A549 (cell line): Measurements from ENCODE around the gene DYSF. TPM values are rescaled to one million over a fixed set of nuclear protein-coding genes. Genes with fewer than 3 reads are reported as not detected.

Experiments
- ATAC-seq, 2 experiments: fragments of 200-7000 bp in 1 of 2; fragments of >200 bp in 1 of 2; cut with Nextera tagmentation in 1 of 2; cut with Tn5 transposase in 1 of 2; 3 replicates each; pipeline versions ENCODE4 v1.8.0 to v1.9.1; 2018 to 2020; ENCODE audit warnings: mild to moderate bottlenecking in 1 of 2, moderate library complexity in 1 of 2
- CTCF ChIA-PET: fragments of 300-600 bp; sonication (Branson Sonifier 250); formaldehyde crosslinking; extraction: SDS; loops from one replicate; lab custom pipeline; 2021; ENCODE audit warnings: antibody characterized with exemption, inconsistent platforms; lab: Yijun Ruan, JAX
- POLR2A ChIA-PET: fragments of 350-600 bp; formaldehyde crosslinking; extraction: SDS; loops from one replicate; lab custom pipeline; 2021; ENCODE audit warnings: antibody characterized with exemption, inconsistent platforms; lab: Yijun Ruan, JAX
- DNase-seq, 2 experiments: peaks; one replicate each; pipeline versions ENCODE4 v3.0.0 to v3.0.0-alpha.2; 2011 to 2016; ENCODE audit warnings: low read depth in 1 of 2, low spot score in 1 of 2
- FAIRE-seq: peaks from 2 replicates; lab custom pipeline; 2011; peaks lifted over from hg19 to GRCh38; lab: Jason Lieb, UNC
- H3K27ac ChIP-seq, 2 experiments: fragments of >200 bp; sonication (Bioruptor Twin); formaldehyde crosslinking; 3 replicates each; pipeline ENCODE4 v1.5.1; 2016 to 2017
- H3K4me1 ChIP-seq: fragments of >200 bp; sonication (Bioruptor Twin); formaldehyde crosslinking; 3 replicates; pipeline ENCODE4 v1.6.1; 2016
- H3K4me2 ChIP-seq: fragments of >200 bp; sonication (Bioruptor Twin); formaldehyde crosslinking; 3 replicates; pipeline ENCODE4 v1.6.1; 2016
- H3K4me3 ChIP-seq: fragments of >200 bp; sonication (Bioruptor Twin); formaldehyde crosslinking; 3 replicates; pipeline ENCODE4 v1.5.1; 2016
- H3K9me3 ChIP-seq: fragments of >200 bp; sonication (Bioruptor Twin); formaldehyde crosslinking; 3 replicates; pipeline ENCODE4 v1.6.1; 2016
- BHLHE40 ChIP-seq: IDR thresholded peaks from 2 replicates; pipeline ENCODE4 v1.6.1; 2012; ENCODE audit warnings: low read depth, low read length, inconsistent platforms
- CBX2 ChIP-seq: fragments of 200-600 bp; sonication (generic); IDR thresholded peaks from 2 replicates; pipeline ENCODE4 v1.6.1; 2016; ENCODE audit warnings: low read depth, mild to moderate bottlenecking, borderline replicate concordance
- CEBPB ChIP-seq, 2 experiments: fragments of >200 bp in 1 of 2; sonication (Bioruptor Twin) in 1 of 2; formaldehyde crosslinking in 1 of 2; IDR thresholded peaks; 2 replicates each; pipeline ENCODE4 v1.6.1; 2012 to 2016
- CHD2 ChIP-seq: fragments of 150-350 bp; IDR thresholded peaks from 2 replicates; pipeline ENCODE4 v1.6.1; 2014; ENCODE audit warnings: low read length; ENCODE audit not compliant: partially characterized antibody
- FOSL2 ChIP-seq, 2 experiments: fragments of 450-650 bp in 1 of 2; fragments of >200 bp in 1 of 2; sonication (Bioruptor Twin) in 1 of 2; formaldehyde crosslinking; IDR thresholded peaks; 2 replicates each; pipeline versions ENCODE4 v1.5.0 to v1.6.1; 2016 to 2020; ENCODE audit warnings: mild to moderate bottlenecking in 1 of 2, moderate library complexity in 1 of 2
- FOXS1 ChIP-seq: fragments of 250-450 bp; sonication (Bioruptor Pico); IDR thresholded peaks from 2 replicates; pipeline ENCODE4 v1.5.0; 2020; ENCODE audit warnings: mild to moderate bottlenecking, moderate library complexity
- HOXA7 ChIP-seq: fragments of 250-450 bp; sonication (Bioruptor Pico); IDR thresholded peaks from 2 replicates; pipeline ENCODE4 v1.5.0; 2020; ENCODE audit warnings: mild to moderate bottlenecking, moderate library complexity
- JUN ChIP-seq, 2 experiments: fragments of >200 bp; sonication (Bioruptor Twin); formaldehyde crosslinking; IDR thresholded peaks; 2 replicates in 1 of 2; 3 replicates in 1 of 2; pipeline ENCODE4 v1.6.1; 2016 to 2017
- JUNB ChIP-seq: fragments of >200 bp; sonication (Bioruptor Twin); formaldehyde crosslinking; IDR thresholded peaks from 2 replicates; pipeline ENCODE4 v1.6.1; 2016
- NR3C1 ChIP-seq: fragments of >200 bp; sonication (Bioruptor Twin); formaldehyde crosslinking; IDR thresholded peaks from 3 replicates; pipeline ENCODE4 v1.6.1; 2017
- POLR2A ChIP-seq: IDR thresholded peaks from 2 replicates; pipeline ENCODE4 v1.6.1; 2012; ENCODE audit warnings: mild to moderate bottlenecking, low read length
- POLR2AphosphoS2 ChIP-seq: conservative IDR thresholded peaks from 2 replicates; pipeline ENCODE4 v1.6.1; 2012; ENCODE audit warnings: low read length, improper control_type of control experiment, inconsistent platforms
- RARB ChIP-seq: fragments of 250-450 bp; sonication (Bioruptor Pico); IDR thresholded peaks from 2 replicates; pipeline ENCODE4 v1.8.0; 2021; ENCODE audit warnings: mild to moderate bottlenecking, moderate library complexity
- RFX5 ChIP-seq: fragments of 450-650 bp; IDR thresholded peaks from 2 replicates; pipeline ENCODE4 v1.7.1; 2014; ENCODE audit warnings: antibody characterized with exemption, mild to moderate bottlenecking, moderate library complexity
- RNF2 ChIP-seq: fragments of 200-600 bp; sonication (generic); IDR thresholded peaks from 2 replicates; pipeline ENCODE4 v1.6.1; 2016; ENCODE audit warnings: low read depth, mild to moderate bottlenecking, antibody characterized with exemption, moderate library complexity, borderline replicate concordance
- SMC3 ChIP-seq: fragments of >200 bp; sonication (Bioruptor Twin); formaldehyde crosslinking; IDR thresholded peaks from 3 replicates; pipeline ENCODE4 v1.6.1; 2018; ENCODE audit warnings: inconsistent platforms
- USF2 ChIP-seq: fragments of 450-650 bp; IDR thresholded peaks from 2 replicates; pipeline ENCODE4 v1.6.1; 2014; ENCODE audit warnings: antibody characterized with exemption
- ZNF302 ChIP-seq: fragments of 250-450 bp; sonication (Bioruptor Pico); IDR thresholded peaks from 2 replicates; pipeline ENCODE4 v1.9.0; 2021; ENCODE audit warnings: inconsistent platforms, mild to moderate bottlenecking, moderate library complexity
- ZSCAN20 ChIP-seq: fragments of 250-450 bp; sonication (Bioruptor Pico); IDR thresholded peaks from 2 replicates; pipeline ENCODE4 v1.8.0; 2022; ENCODE audit warnings: mild to moderate bottlenecking, moderate library complexity
- WGBS: methylation state at CpG from one replicate; pipeline ENCODE4 v1.1.6; 2017; ENCODE audit errors: missing lambda C conversion rate; 5-methylcytosine and 5-hydroxymethylcytosine counted together
- polyA plus RNA-seq, 4 experiments: library from polyadenylated mRNA; depleted of rRNA in 3 of 4; stranded (reverse); fragments of >200 nt; fragmentation: RNase III in 1 of 4; extraction: RNeasy Plus Mini Kit Qiagen cat#74134 plus additional on column Dnase treatment in 1 of 4; gene quantifications; 2 replicates in 3 of 4; 3 replicates in 1 of 4; pipeline ENCODE4 v1.2.3, GENCODE V29; 2011 to 2017
- TF ChIP-seq, protein P1 (sequence below): fragments of 250-450 bp; sonication (Bioruptor Pico); IDR thresholded peaks from 2 replicates; pipeline ENCODE4 v1.5.0; 2020; ENCODE audit warnings: low read depth, mild to moderate bottlenecking, moderate library complexity
- TF ChIP-seq, protein P2 (sequence below): IDR thresholded peaks from 2 replicates; pipeline ENCODE4 v1.6.1; 2012

Gene DYSF
- polyA plus RNA-seq, 2 of the 4 experiments (the other 2 are of a cell fraction) = 0.36 to 0.98 TPM

GRCh38 chr2:71666094-71666474 is 212.7 kb downstream of the DYSF start:
- DNase-seq = no peak
- Histone ChIP-seq H3K9me3 (no peaks in the 10 kb centered on the region), H3K4me2 (no peak overlapping the region), H3K4me1 (no peaks in the 10 kb centered on the region), H3K4me3 (no peak overlapping the region), H3K27ac (no peak overlapping the region)
- no peak for ATAC-seq
- POLR2A ChIA-PET = no interaction called here
- FAIRE-seq = no peak
- no peak for TF ChIP-seq ZSCAN20 (CRISPR knock-in tag)
- TF ChIP-seq JUNB = no peak
- no peak for TF ChIP-seq CHD2
- no peak for TF ChIP-seq NR3C1
- TF ChIP-seq POLR2AphosphoS2 = no peak
- 74% methylated on average over 5 of the region's 5 CpGs for WGBS
- CTCF ChIA-PET = interaction anchor here (1.1 to 1.6 kb wide), 3 partner anchors 56 to 484 kb away, joined by 4 to 5 read pairs (median 5); no protein-coding TSS in a partner anchor

DNA sequence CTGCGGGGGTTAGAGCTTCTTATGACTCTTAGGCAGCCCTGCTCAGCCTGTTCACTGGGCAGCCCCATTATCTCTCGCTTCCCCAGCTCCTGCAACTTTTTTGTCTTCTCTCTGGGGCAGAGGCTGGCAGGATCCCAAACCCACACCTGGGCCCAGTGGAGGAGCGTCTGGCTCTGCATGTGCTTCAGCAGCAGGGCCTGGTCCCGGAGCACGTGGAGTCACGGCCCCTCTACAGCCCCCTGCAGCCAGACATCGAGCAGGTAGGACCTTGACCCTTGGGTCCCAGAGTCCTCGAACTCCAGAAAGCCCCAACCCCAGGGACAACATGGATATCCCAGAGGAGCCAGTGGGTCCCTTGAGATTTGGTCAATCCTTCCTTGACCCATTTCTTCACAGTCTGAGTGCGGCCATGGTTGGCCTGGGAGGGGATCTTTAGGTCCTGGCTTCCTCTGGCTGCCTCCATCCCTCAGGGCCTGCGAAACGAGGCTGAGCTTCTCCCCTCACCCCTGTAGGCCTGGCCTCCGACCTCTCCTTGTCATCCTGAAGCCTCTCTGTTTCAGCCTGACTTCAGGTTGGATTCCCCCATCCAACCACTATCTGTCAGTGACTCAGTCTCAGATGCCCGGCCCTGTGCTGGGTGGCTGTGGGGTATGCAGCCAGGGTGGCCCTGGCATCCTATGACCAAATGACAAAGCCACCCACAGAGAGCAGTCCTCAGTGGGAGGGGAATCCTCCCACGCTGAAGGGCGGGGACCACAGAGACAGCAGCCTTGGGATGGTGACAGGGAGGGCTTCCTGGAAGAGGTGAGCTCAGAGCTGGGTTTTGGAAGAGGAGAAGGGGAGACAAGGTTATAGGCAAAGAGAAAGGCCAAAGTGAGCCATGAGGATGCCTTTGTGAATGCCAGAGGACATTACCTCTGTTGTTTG is 214.2 kb downstream of the DYSF start:
- H3K27ac ChIP-seq = no peak overlapping the region
- FAIRE-seq (no peak), DNase-seq (no peak), ATAC-seq (no peak)
- TF ChIP-seq ZNF302 (CRISPR knock-in tag) (no peak), RARB (CRISPR knock-in tag) (no peak), SMC3 (no peak), JUN (IDR thresholded peaks at IDR 0.05) (no peak), FOXS1 (CRISPR knock-in tag) (no peak), HOXA7 (CRISPR knock-in tag) (no peak), POLR2A (no peak), POLR2AphosphoS2 (no peak), FOSL2 (IDR thresholded peaks at IDR 0.05) (no peak), FOSL2 (CRISPR knock-in tag; IDR thresholded peaks at IDR 0.05) (no peak), CBX2 (no peak), RNF2 (no peak), USF2 (no peak), CEBPB (IDR thresholded peaks at IDR 0.05) (no peak), RFX5 (no peak), BHLHE40 (no peak)
- TF ChIP-seq, protein P1, sequence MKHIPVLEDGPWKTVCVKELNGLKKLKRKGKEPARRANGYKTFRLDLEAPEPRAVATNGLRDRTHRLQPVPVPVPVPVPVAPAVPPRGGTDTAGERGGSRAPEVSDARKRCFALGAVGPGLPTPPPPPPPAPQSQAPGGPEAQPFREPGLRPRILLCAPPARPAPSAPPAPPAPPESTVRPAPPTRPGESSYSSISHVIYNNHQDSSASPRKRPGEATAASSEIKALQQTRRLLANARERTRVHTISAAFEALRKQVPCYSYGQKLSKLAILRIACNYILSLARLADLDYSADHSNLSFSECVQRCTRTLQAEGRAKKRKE (CRISPR knock-in tag) = no peak
- TF ChIP-seq, protein P2, sequence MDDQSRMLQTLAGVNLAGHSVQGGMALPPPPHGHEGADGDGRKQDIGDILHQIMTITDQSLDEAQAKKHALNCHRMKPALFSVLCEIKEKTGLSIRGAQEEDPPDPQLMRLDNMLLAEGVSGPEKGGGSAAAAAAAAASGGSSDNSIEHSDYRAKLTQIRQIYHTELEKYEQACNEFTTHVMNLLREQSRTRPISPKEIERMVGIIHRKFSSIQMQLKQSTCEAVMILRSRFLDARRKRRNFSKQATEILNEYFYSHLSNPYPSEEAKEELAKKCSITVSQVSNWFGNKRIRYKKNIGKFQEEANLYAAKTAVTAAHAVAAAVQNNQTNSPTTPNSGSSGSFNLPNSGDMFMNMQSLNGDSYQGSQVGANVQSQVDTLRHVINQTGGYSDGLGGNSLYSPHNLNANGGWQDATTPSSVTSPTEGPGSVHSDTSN = no peak
- no peak overlapping the region for H3K4me2 ChIP-seq
- WGBS = 51% methylated on average over 15 of the region's 15 CpGs
- POLR2A ChIA-PET = no interaction called here
- no peak overlapping the region for H3K4me3 ChIP-seq
- CTCF ChIA-PET = interaction anchor here (0.7 to 1.1 kb wide), 2 partner anchors 483 to 666 kb away, joined by 3 to 5 read pairs; no protein-coding TSS in a partner anchor
- no peaks in the 10 kb centered on the region for H3K9me3 ChIP-seq
- no peaks in the 10 kb centered on the region for H3K4me1 ChIP-seq
